Large intestine (tissue), 3 donors: ENCODE results near the gene F8A2. TPM values are rescaled to one million over a fixed set of nuclear protein-coding genes. Genes with fewer than 3 reads are reported as not detected.
"Not testable (repeated sequence)": the region's sequence is repeated elsewhere in the genome, so short reads cannot be mapped to it uniquely, and the experiment has no call there.

ENCODE experiments used
- DNase-seq, 2 donors: peaks; one replicate each; pipeline versions ENCODE4 v3.0.0 to v3.0.0-alpha.2; 2013
- H3K27ac ChIP-seq: one replicate; pipeline ENCODE4 v1.5.1; 2013; ENCODE audit warnings: low read length
- H3K27me3 ChIP-seq: 2 replicates; pipeline ENCODE4 v1.6.1; 2013; ENCODE audit warnings: low read length; ENCODE audit not compliant: control insufficient read depth, insufficient read depth
- H3K36me3 ChIP-seq: 2 replicates; pipeline ENCODE4 v1.6.1; 2013; ENCODE audit warnings: low read length; ENCODE audit not compliant: control insufficient read depth, insufficient read depth
- H3K4me1 ChIP-seq: one replicate; pipeline ENCODE4 v1.6.1; 2013; ENCODE audit warnings: low read length; ENCODE audit not compliant: control insufficient read depth, insufficient read depth
- H3K4me3 ChIP-seq: one replicate; pipeline ENCODE4 v1.5.1; 2013; ENCODE audit warnings: low read length
- H3K9me3 ChIP-seq: one replicate; pipeline ENCODE4 v1.6.1; 2013; ENCODE audit warnings: mild to moderate bottlenecking, low read depth, low read length, moderate library complexity; ENCODE audit not compliant: control insufficient read depth
- WGBS: methylation state at CpG from one replicate; pipeline ENCODE4 v1.1.5; 2013; ENCODE audit warnings: low lambda C conversion rate; ENCODE audit not compliant: insufficient coverage; 5-methylcytosine and 5-hydroxymethylcytosine counted together
- polyA plus RNA-seq: library from polyadenylated mRNA; unstranded; fragments of 120-200 nt; gene quantifications from one replicate; pipeline ENCODE4 v1.2.1, GENCODE V29; 2013

The F8A2 gene
- polyA plus RNA-seq, 1 donor = not detected

- WGBS = no CpG with 5 or more reads among the region's 64 CpGs
- not testable (repeated sequence) for H3K27ac ChIP-seq, H3K36me3 ChIP-seq, DNase-seq, H3K27me3 ChIP-seq, H3K4me3 ChIP-seq, H3K4me1 ChIP-seq, H3K9me3 ChIP-seq
Observed at GRCh38 chrX:155382529-155382967, 653 bp downstream of the F8A2 start.

GRCh38 chrX:155389634-155390033 lies 7.7 kb downstream of the F8A2 start:
- no peak for DNase-seq
- no peaks in the 10 kb centered on the region for H3K36me3 ChIP-seq
- no peaks in the 10 kb centered on the region for H3K27me3 ChIP-seq
- no CpG with 5 or more reads among the region's 8 CpGs for WGBS
- peaks cover 3% of the 10 kb centered on the region for H3K9me3 ChIP-seq
- H3K4me3 ChIP-seq = no peak overlapping the region
- no peaks in the 10 kb centered on the region for H3K4me1 ChIP-seq
- no peak overlapping the region for H3K27ac ChIP-seq

DNA sequence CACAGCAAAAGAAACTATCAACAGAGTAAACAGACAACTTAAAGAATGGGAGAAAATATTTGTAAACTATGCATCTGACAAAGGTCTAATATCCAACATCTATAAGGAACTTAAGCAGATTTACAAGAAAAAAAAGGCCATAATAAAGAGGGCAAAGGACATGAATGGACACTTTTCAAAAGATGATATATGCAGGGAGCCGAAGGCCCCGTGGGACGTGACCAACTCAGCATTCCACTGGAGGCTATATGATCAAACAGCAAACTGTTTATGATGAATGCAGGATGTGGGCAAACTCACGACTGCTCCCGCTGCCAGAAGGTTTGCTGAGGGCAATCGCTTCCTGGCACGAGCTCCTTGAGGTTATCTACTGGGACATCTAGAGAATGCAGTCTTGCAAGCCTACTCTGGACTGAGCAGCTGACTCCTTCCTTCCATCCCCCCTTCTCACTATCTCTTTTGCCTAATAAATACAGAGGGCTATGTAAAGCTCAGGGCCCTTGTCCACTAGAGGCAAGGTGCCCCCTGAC lies 12.9 kb downstream of the F8A2 start:
- not testable (repeated sequence) for H3K27ac ChIP-seq, H3K27me3 ChIP-seq, H3K4me3 ChIP-seq, H3K36me3 ChIP-seq, H3K4me1 ChIP-seq, H3K9me3 ChIP-seq, DNase-seq
- no CpG with 5 or more reads among the region's 7 CpGs for WGBS

DNA sequence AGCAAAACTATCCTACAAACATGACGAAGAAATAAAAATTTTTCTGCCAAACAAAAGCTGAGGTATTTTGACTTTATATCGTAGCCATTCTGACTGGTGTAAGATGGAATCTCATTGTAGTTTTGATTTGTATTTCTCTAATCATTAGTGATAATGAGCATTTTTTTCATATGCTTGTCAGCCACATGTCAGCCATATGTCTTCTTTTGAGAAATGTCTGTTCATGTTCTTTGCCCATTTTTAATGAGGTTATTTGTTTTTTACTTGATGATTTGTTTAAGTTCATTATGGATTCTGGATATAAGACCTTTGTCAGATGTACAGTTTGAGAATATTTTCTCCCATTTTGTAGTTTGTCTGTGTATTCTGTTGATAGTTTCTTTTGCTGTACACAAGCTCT lies 24.5 kb downstream of the F8A2 start:
- Histone ChIP-seq H3K9me3 (no peaks in the 10 kb centered on the region), H3K36me3 (no peaks in the 10 kb centered on the region), H3K27ac (no peak overlapping the region), H3K4me1 (no peaks in the 10 kb centered on the region), H3K4me3 (no peak overlapping the region), H3K27me3 (no peaks in the 10 kb centered on the region)
- WGBS = no CpG with 5 or more reads among the region's 2 CpGs
- no peak for DNase-seq

GRCh38 chrX:155417769-155418168 lies 35.9 kb downstream of the F8A2 start:
- no peaks in the 10 kb centered on the region for H3K4me1 ChIP-seq
- no peaks in the 10 kb centered on the region for H3K36me3 ChIP-seq
- no peaks in the 10 kb centered on the region for H3K27me3 ChIP-seq
- WGBS = no CpG with 5 or more reads among the region's 1 CpG
- DNase-seq = no peak
- H3K4me3 ChIP-seq = no peak overlapping the region
- H3K27ac ChIP-seq = no peak overlapping the region
- H3K9me3 ChIP-seq = no peaks in the 10 kb centered on the region

Other genes starting within 250 kb of the F8A2 start
- 43.9 TPM for gene VBP1, start 165.6 kb upstream of the F8A2 start, polyA plus RNA-seq
- 1.6 TPM for gene RAB39B, start 117.6 kb upstream of the F8A2 start, polyA plus RNA-seq
- gene CLIC2, start 47.5 kb upstream of the F8A2 start, polyA plus RNA-seq = 6.0 TPM
- gene F8A3, start 76.5 kb downstream of the F8A2 start, polyA plus RNA-seq = 4.4 TPM
- 3.7 TPM for gene SPRY3, start 230.5 kb downstream of the F8A2 start, polyA plus RNA-seq
- 21.9 TPM for gene TMLHE, start 230.9 kb downstream of the F8A2 start, polyA plus RNA-seq